ACC112 (cell line): ENCODE results near the gene FAM118A.
A peak's percentile ranks its signal among the peaks of the same experiment; 100 is the strongest.
"Not testable (repeated sequence)": the region's sequence is repeated elsewhere in the genome, so short reads cannot be mapped to it uniquely, and the experiment has no call there.

ENCODE experiments used
- H2AFZ ChIP-seq: fragments of 200-600 bp; sonication (generic); one replicate; pipeline ENCODE4 v1.6.0; 2017; ENCODE audit warnings: antibody characterized with exemption, low read length; ENCODE audit not compliant: unreplicated experiment
- H3K27ac ChIP-seq: fragments of 200-600 bp; sonication (generic); 2 replicates; pipeline ENCODE4 v1.5.1; 2014; ENCODE audit warnings: low read depth, mild to moderate bottlenecking, antibody characterized with exemption, low read length, moderate library complexity
- H3K27me3 ChIP-seq: fragments of 200-600 bp; sonication (generic); 2 replicates; pipeline ENCODE4 v1.6.1; 2014; ENCODE audit warnings: mild to moderate bottlenecking, antibody characterized with exemption, low read length, moderate library complexity, mixed read lengths; ENCODE audit not compliant: insufficient read depth
- H3K36me3 ChIP-seq: fragments of 200-600 bp; sonication (generic); 2 replicates; pipeline ENCODE4 v1.6.1; 2016; ENCODE audit warnings: mild to moderate bottlenecking, antibody characterized with exemption, low read length, moderate library complexity, mixed read lengths; ENCODE audit not compliant: insufficient read depth
- H3K4me1 ChIP-seq: fragments of 200-600 bp; sonication (generic); one replicate; pipeline ENCODE4 v1.6.1; 2016; ENCODE audit warnings: low read length, mixed read lengths; ENCODE audit not compliant: insufficient read depth, unreplicated experiment, control insufficient read depth
- H3K4me3 ChIP-seq: fragments of 200-600 bp; sonication (generic); 2 replicates; pipeline ENCODE4 v1.5.1; 2014; ENCODE audit warnings: mild to moderate bottlenecking, low read depth, low read length
- H3K79me2 ChIP-seq: fragments of 200-600 bp; sonication (generic); one replicate; pipeline ENCODE4 v1.6.0; 2016; ENCODE audit warnings: low read length; ENCODE audit not compliant: control insufficient read depth, unreplicated experiment, insufficient read depth

The FAM118A gene

GRCh38 chr22:45285263-45286058 lies 24.3 kb upstream of the FAM118A start:
- H2AFZ ChIP-seq, result no peak overlapping the region
- H3K27ac ChIP-seq, result no peak overlapping the region
- no peaks in the 10 kb centered on the region for H3K36me3 ChIP-seq
- no peaks in the 10 kb centered on the region for H3K79me2 ChIP-seq
- peaks cover 24% of the 10 kb centered on the region for H3K27me3 ChIP-seq
- no peaks in the 10 kb centered on the region for H3K4me1 ChIP-seq
- 0 out of 2 replicates have a peak overlapping the region, but pooled peaks have one; percentile 45 for H3K4me3 ChIP-seq

GRCh38 chr22:45286854-45287551 lies 22.7 kb upstream of the FAM118A start:
- Histone ChIP-seq H3K27ac (no peak overlapping the region), H3K79me2 (no peaks in the 10 kb centered on the region), H3K27me3 (peaks cover 24% of the 10 kb centered on the region), H2AFZ (no peak overlapping the region), H3K4me1 (no peaks in the 10 kb centered on the region), H3K36me3 (no peaks in the 10 kb centered on the region), H3K4me3 (no peak overlapping the region)

GRCh38 chr22:45290410-45290936 lies 19.3 kb upstream of the FAM118A start:
- no peak overlapping the region for H3K27ac ChIP-seq
- no peak overlapping the region for H3K4me3 ChIP-seq
- no peak overlapping the region for H2AFZ ChIP-seq

GRCh38 chr22:45291061-45291930 lies 18.4 kb upstream of the FAM118A start:
- H3K27ac ChIP-seq, result no peak overlapping the region
- no peaks in the 10 kb centered on the region for H3K36me3 ChIP-seq
- H2AFZ ChIP-seq, result no peak overlapping the region
- peaks cover 3% of the 10 kb centered on the region; the same call in 1 of the 2 replicates for H3K27me3 ChIP-seq
- H3K79me2 ChIP-seq, result no peaks in the 10 kb centered on the region
- H3K4me1 ChIP-seq, result no peaks in the 10 kb centered on the region
- no peak overlapping the region for H3K4me3 ChIP-seq

More at GRCh38 chr22:45290410-45290936, 19.3 kb upstream of the FAM118A start:
- Histone ChIP-seq H3K4me1 (no peaks in the 10 kb centered on the region), H3K36me3 (no peaks in the 10 kb centered on the region), H3K79me2 (no peaks in the 10 kb centered on the region), H3K27me3 (peaks cover 7% of the 10 kb centered on the region)

GRCh38 chr22:45291931-45292290 lies 17.8 kb upstream of the FAM118A start:
- Histone ChIP-seq H2AFZ (no peak overlapping the region), H3K27ac (no peak overlapping the region), H3K36me3 (no peaks in the 10 kb centered on the region), H3K4me3 (no peak overlapping the region), H3K4me1 (no peaks in the 10 kb centered on the region), H3K79me2 (no peaks in the 10 kb centered on the region), H3K27me3 (no peaks in the 10 kb centered on the region)

GRCh38 chr22:45292731-45293442 lies 16.8 kb upstream of the FAM118A start:
- H2AFZ ChIP-seq, result no peak overlapping the region
- no peaks in the 10 kb centered on the region for H3K27me3 ChIP-seq
- no peaks in the 10 kb centered on the region for H3K4me1 ChIP-seq
- no peak overlapping the region for H3K4me3 ChIP-seq
- H3K27ac ChIP-seq, result no peak overlapping the region
- H3K79me2 ChIP-seq, result no peaks in the 10 kb centered on the region
- H3K36me3 ChIP-seq, result no peaks in the 10 kb centered on the region

- Histone ChIP-seq H3K36me3 (no peaks in the 10 kb centered on the region), H3K4me1 (no peaks in the 10 kb centered on the region), H3K27ac (no peak overlapping the region), H3K4me3 (no peak overlapping the region), H2AFZ (no peak overlapping the region), H3K27me3 (no peaks in the 10 kb centered on the region), H3K79me2 (no peaks in the 10 kb centered on the region)
These were observed 15.7 kb upstream of the FAM118A start for GRCh38 chr22:45294030-45294429.

- not testable (repeated sequence) for H3K4me3 ChIP-seq, H3K27me3 ChIP-seq, H3K4me1 ChIP-seq, H2AFZ ChIP-seq, H3K36me3 ChIP-seq, H3K27ac ChIP-seq, H3K79me2 ChIP-seq
These were observed 14.7 kb upstream of the FAM118A start for GRCh38 chr22:45295004-45295403.

- Histone ChIP-seq H3K79me2 (no peaks in the 10 kb centered on the region), H3K4me3 (no peak overlapping the region), H3K36me3 (no peaks in the 10 kb centered on the region), H3K4me1 (no peaks in the 10 kb centered on the region), H2AFZ (no peak overlapping the region), H3K27me3 (no peaks in the 10 kb centered on the region), H3K27ac (no peak overlapping the region)
These were observed 14.2 kb upstream of the FAM118A start for GRCh38 chr22:45295492-45295891.
